ENCODE data around the gene ZSCAN31. TPM values are rescaled to one million over a fixed set of nuclear protein-coding genes. Genes with fewer than 3 reads are reported as not detected.
A peak's percentile ranks its signal among the peaks of the same experiment; 100 is the strongest.

Gene ZSCAN31
- total and polyA plus RNA-seq, 9 of the 15 experiments (the other 6 are each of a cell fraction or from before 2014, with no cell fraction given) = 3.9 to 12.1 (median 7.0) TPM

DNA sequence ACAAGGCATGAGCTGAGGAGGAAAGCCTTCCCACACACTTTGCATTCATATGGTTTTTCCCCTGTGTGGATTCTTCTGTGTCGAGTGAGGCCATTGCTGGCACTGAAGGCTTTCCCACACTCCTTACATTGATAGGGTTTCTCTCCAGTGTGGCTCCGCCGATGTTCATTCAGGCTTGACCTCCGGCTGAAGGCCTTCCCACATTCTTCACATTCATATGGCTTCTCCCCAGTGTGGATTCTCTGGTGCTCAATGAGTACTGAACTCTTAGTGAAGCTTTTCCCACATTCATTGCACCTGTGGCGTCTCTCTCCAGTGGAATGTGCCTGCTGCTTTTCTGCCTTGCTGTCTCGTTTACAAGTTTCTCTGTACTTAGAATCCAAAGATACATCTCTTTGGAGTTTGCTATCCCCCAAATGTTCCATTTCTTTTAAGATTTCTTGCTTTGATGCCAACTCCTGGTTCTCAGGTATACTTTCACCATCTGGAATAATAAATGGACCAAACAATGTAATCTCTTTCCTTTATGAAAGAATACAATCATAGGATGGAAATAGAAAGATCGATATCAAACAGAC lies 9.5 kb downstream of the ZSCAN31 start (continued):
- TF ChIP-seq, protein P1, sequence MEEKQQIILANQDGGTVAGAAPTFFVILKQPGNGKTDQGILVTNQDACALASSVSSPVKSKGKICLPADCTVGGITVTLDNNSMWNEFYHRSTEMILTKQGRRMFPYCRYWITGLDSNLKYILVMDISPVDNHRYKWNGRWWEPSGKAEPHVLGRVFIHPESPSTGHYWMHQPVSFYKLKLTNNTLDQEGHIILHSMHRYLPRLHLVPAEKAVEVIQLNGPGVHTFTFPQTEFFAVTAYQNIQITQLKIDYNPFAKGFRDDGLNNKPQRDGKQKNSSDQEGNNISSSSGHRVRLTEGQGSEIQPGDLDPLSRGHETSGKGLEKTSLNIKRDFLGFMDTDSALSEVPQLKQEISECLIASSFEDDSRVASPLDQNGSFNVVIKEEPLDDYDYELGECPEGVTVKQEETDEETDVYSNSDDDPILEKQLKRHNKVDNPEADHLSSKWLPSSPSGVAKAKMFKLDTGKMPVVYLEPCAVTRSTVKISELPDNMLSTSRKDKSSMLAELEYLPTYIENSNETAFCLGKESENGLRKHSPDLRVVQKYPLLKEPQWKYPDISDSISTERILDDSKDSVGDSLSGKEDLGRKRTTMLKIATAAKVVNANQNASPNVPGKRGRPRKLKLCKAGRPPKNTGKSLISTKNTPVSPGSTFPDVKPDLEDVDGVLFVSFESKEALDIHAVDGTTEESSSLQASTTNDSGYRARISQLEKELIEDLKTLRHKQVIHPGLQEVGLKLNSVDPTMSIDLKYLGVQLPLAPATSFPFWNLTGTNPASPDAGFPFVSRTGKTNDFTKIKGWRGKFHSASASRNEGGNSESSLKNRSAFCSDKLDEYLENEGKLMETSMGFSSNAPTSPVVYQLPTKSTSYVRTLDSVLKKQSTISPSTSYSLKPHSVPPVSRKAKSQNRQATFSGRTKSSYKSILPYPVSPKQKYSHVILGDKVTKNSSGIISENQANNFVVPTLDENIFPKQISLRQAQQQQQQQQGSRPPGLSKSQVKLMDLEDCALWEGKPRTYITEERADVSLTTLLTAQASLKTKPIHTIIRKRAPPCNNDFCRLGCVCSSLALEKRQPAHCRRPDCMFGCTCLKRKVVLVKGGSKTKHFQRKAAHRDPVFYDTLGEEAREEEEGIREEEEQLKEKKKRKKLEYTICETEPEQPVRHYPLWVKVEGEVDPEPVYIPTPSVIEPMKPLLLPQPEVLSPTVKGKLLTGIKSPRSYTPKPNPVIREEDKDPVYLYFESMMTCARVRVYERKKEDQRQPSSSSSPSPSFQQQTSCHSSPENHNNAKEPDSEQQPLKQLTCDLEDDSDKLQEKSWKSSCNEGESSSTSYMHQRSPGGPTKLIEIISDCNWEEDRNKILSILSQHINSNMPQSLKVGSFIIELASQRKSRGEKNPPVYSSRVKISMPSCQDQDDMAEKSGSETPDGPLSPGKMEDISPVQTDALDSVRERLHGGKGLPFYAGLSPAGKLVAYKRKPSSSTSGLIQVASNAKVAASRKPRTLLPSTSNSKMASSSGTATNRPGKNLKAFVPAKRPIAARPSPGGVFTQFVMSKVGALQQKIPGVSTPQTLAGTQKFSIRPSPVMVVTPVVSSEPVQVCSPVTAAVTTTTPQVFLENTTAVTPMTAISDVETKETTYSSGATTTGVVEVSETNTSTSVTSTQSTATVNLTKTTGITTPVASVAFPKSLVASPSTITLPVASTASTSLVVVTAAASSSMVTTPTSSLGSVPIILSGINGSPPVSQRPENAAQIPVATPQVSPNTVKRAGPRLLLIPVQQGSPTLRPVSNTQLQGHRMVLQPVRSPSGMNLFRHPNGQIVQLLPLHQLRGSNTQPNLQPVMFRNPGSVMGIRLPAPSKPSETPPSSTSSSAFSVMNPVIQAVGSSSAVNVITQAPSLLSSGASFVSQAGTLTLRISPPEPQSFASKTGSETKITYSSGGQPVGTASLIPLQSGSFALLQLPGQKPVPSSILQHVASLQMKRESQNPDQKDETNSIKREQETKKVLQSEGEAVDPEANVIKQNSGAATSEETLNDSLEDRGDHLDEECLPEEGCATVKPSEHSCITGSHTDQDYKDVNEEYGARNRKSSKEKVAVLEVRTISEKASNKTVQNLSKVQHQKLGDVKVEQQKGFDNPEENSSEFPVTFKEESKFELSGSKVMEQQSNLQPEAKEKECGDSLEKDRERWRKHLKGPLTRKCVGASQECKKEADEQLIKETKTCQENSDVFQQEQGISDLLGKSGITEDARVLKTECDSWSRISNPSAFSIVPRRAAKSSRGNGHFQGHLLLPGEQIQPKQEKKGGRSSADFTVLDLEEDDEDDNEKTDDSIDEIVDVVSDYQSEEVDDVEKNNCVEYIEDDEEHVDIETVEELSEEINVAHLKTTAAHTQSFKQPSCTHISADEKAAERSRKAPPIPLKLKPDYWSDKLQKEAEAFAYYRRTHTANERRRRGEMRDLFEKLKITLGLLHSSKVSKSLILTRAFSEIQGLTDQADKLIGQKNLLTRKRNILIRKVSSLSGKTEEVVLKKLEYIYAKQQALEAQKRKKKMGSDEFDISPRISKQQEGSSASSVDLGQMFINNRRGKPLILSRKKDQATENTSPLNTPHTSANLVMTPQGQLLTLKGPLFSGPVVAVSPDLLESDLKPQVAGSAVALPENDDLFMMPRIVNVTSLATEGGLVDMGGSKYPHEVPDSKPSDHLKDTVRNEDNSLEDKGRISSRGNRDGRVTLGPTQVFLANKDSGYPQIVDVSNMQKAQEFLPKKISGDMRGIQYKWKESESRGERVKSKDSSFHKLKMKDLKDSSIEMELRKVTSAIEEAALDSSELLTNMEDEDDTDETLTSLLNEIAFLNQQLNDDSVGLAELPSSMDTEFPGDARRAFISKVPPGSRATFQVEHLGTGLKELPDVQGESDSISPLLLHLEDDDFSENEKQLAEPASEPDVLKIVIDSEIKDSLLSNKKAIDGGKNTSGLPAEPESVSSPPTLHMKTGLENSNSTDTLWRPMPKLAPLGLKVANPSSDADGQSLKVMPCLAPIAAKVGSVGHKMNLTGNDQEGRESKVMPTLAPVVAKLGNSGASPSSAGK (IDR thresholded peaks at IDR 0.05) = no peak
- TF ChIP-seq MTA3 (IDR thresholded peaks at IDR 0.05; ENCODE audit: borderline replicate concordance) (peak; percentile 77; the same call in 1 of the 2 replicates), SMAD2 (IDR thresholded peaks at IDR 0.05; ENCODE audit: low read depth, low read length) (no peak), XRCC3 (IDR thresholded peaks at IDR 0.05) (peak; percentile 97), KAT8 (IDR thresholded peaks at IDR 0.05; ENCODE audit: low read depth) (no peak), YBX1 (IDR thresholded peaks at IDR 0.05) (no peak), EP400 (IDR thresholded peaks at IDR 0.05) (peak; percentile 17; the same call in 1 of the 2 replicates), ZNF232 (CRISPR knock-in tag; IDR thresholded peaks at IDR 0.05) (no peak), ZFX (CRISPR knock-in tag; IDR thresholded peaks at IDR 0.05) (no peak), TRIM28 (IDR thresholded peaks at IDR 0.05) (peak; percentile 100), MYC (IDR thresholded peaks at IDR 0.05; ENCODE audit: low read depth, low read length) (no peak), MYC (CRISPR knock-in tag; IDR thresholded peaks at IDR 0.05; ENCODE audit: borderline replicate concordance, low read depth) (no peak)
- TF ChIP-seq, protein P2, sequence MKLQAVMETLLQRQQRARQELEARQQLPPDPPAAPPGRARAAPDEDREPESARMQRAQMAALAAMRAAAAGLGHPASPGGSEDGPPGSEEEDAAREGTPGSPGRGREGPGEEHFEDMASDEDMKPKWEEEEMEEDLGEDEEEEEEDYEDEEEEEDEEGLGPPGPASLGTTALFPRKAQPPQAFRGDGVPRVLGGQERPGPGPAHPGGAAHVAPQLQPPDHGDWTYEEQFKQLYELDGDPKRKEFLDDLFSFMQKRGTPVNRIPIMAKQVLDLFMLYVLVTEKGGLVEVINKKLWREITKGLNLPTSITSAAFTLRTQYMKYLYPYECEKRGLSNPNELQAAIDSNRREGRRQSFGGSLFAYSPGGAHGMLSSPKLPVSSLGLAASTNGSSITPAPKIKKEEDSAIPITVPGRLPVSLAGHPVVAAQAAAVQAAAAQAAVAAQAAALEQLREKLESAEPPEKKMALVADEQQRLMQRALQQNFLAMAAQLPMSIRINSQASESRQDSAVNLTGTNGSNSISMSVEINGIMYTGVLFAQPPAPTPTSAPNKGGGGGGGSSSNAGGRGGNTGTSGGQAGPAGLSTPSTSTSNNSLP (IDR thresholded peaks at IDR 0.05; ENCODE audit: borderline replicate concordance, low read depth, low read length) = no peak
- TF ChIP-seq, protein P3, sequence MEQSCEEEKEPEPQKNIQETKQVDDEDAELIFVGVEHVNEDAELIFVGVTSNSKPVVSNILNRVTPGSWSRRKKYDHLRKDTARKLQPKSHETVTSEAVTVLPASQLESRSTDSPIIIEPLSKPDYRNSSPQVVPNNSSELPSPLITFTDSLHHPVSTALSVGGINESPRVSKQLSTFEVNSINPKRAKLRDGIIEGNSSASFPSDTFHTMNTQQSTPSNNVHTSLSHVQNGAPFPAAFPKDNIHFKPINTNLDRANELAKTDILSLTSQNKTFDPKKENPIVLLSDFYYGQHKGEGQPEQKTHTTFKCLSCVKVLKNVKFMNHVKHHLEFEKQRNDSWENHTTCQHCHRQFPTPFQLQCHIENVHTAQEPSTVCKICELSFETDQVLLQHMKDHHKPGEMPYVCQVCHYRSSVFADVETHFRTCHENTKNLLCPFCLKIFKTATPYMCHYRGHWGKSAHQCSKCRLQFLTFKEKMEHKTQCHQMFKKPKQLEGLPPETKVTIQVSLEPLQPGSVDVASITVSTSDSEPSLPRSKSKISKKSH (CRISPR knock-in tag; IDR thresholded peaks at IDR 0.05) = peak; percentile 91

All from K562 (cell line).